HG03442 (cell line): Measurements from ENCODE around the gene TCF25.
"Not testable (repeated sequence)": the region's sequence is repeated elsewhere in the genome, so short reads cannot be mapped to it uniquely, and the experiment has no call there.

Experiments
- ATAC-seq: cut with Tn5 transposase; IDR thresholded peaks from one replicate; pipeline ENCODE4 v1.9.1; 2021; ENCODE audit warnings: mild to moderate bottlenecking, moderate library complexity; ENCODE audit not compliant: unreplicated experiment

TCF25 gene

GRCh38 chr16:89873109-89873971, at the start of gene TCF25:
Gene TCF25 (plus strand): TSS chr16:89873592. CDS start chr16:89873668, 76 bp downstream.
- ATAC-seq, result peak; percentile 38

- ATAC-seq, result not testable (repeated sequence)
Observed at GRCh38 chr16:89823824-89824148, 49.6 kb upstream of the TCF25 start.

GRCh38 chr16:89826531-89827382, 46.6 kb upstream of the TCF25 start:
- ATAC-seq, result no peak

GRCh38 chr16:89827383-89828198, 45.8 kb upstream of the TCF25 start:
- ATAC-seq, result no peak

- no peak for ATAC-seq
Observed at GRCh38 chr16:89828199-89828869, 45.1 kb upstream of the TCF25 start, which contains the start of gene SPIRE2. Gene SPIRE2 (plus strand): TSS chr16:89828475. CDS start chr16:89828551, 76 bp downstream.

GRCh38 chr16:89828870-89829629, 44.3 kb upstream of the TCF25 start:
- ATAC-seq, result no peak

- no peak for ATAC-seq
Observed at GRCh38 chr16:89829630-89830437, 43.6 kb upstream of the TCF25 start.

- ATAC-seq, result no peak
Observed at GRCh38 chr16:89831810-89832328, 41.5 kb upstream of the TCF25 start.

GRCh38 chr16:89833664-89834363, 39.6 kb upstream of the TCF25 start:
- not testable (repeated sequence) for ATAC-seq

- not testable (repeated sequence) for ATAC-seq
Observed at GRCh38 chr16:89834813-89835363, 38.5 kb upstream of the TCF25 start.

GRCh38 chr16:89836484-89836883, 36.9 kb upstream of the TCF25 start:
- not testable (repeated sequence) for ATAC-seq

GRCh38 chr16:89837014-89837546, 36.3 kb upstream of the TCF25 start:
- ATAC-seq, result no peak

GRCh38 chr16:89841275-89841674, 32.1 kb upstream of the TCF25 start:
- ATAC-seq, result no peak

- ATAC-seq, result no peak
Observed at GRCh38 chr16:89842471-89843408, 30.7 kb upstream of the TCF25 start.

- no peak for ATAC-seq
Observed at GRCh38 chr16:89843409-89844350, 29.7 kb upstream of the TCF25 start.
